Neural cell (in vitro differentiated cells): Measurements from ENCODE around the gene ELMO2. TPM values are rescaled to one million over a fixed set of nuclear protein-coding genes. Genes with fewer than 3 reads are reported as not detected.

Source experiments
- H2AFZ ChIP-seq: fragments of 200-600, 300-800 bp; sonication (generic), shearing (Covaris generic); 2 replicates; pipeline ENCODE4 v1.6.0; 2014; ENCODE audit warnings: low read depth, mild to moderate bottlenecking, antibody characterized with exemption, low read length, moderate library complexity
- H3F3A ChIP-seq: fragments of 200-600 bp; shearing (Covaris generic); 2 replicates; pipeline ENCODE4 v1.6.1; 2016; ENCODE audit warnings: mild to moderate bottlenecking, moderate library complexity, mixed read lengths, antibody characterized with exemption, low read length; ENCODE audit not compliant: insufficient read depth, poor library complexity, severe bottlenecking
- H3K27ac ChIP-seq: fragments of 200-600, 300-800 bp; sonication (generic), shearing (Covaris generic); 2 replicates; pipeline ENCODE4 v1.5.1; 2014; ENCODE audit warnings: mild to moderate bottlenecking, low read length, moderate library complexity
- H3K27me3 ChIP-seq: fragments of 300-800, 200-600 bp; sonication (generic), shearing (Covaris generic); 2 replicates; pipeline ENCODE4 v1.6.0; 2014; ENCODE audit warnings: mild to moderate bottlenecking, low read depth, low read length, moderate library complexity; ENCODE audit not compliant: insufficient read depth
- H3K36me3 ChIP-seq: fragments of 300-800, 200-600 bp; sonication (generic), shearing (Covaris generic); 2 replicates; pipeline ENCODE4 v1.5.1; 2014; ENCODE audit warnings: mild to moderate bottlenecking, antibody characterized with exemption, low read length, moderate library complexity; ENCODE audit not compliant: insufficient read depth
- H3K4me2 ChIP-seq: fragments of 300-800, 200-600 bp; sonication (generic), shearing (Covaris generic); 2 replicates; pipeline ENCODE4 v1.6.0; 2014; ENCODE audit warnings: mild to moderate bottlenecking, low read length
- H3K4me3 ChIP-seq: fragments of 300-800, 200-600 bp; sonication (generic), shearing (Covaris generic); 2 replicates; pipeline ENCODE4 v1.5.1; 2014; ENCODE audit warnings: mild to moderate bottlenecking, low read length, moderate library complexity
- H3K79me2 ChIP-seq: fragments of 200-600 bp; shearing (Covaris generic); replicated peaks from 2 replicates; pipeline ENCODE4 v1.6.0; 2014; ENCODE audit warnings: mild to moderate bottlenecking, low read length, moderate library complexity; ENCODE audit not compliant: insufficient read depth
- H3K9ac ChIP-seq: fragments of 300-800, 200-600 bp; sonication (generic), shearing (Covaris generic); 2 replicates; pipeline ENCODE4 v1.6.1; 2016; ENCODE audit warnings: mild to moderate bottlenecking, low read length, mixed read lengths
- H3K9me2 ChIP-seq: fragments of 200-600 bp; shearing (Covaris generic); 2 replicates; pipeline ENCODE4 v1.6.1; 2016; ENCODE audit warnings: mild to moderate bottlenecking, low read length, mixed read lengths; ENCODE audit not compliant: insufficient read depth
- H3K9me3 ChIP-seq: fragments of 200-600, 300-800 bp; sonication (generic), shearing (Covaris generic); 2 replicates; pipeline ENCODE4 v1.6.1; 2016; ENCODE audit warnings: mild to moderate bottlenecking, mixed run types, low read length, moderate library complexity, mixed read lengths
- H4K20me1 ChIP-seq: fragments of 200-600 bp; shearing (Covaris generic); 2 replicates; pipeline ENCODE4 v1.6.1; 2016; ENCODE audit warnings: mild to moderate bottlenecking, mixed run types; ENCODE audit not compliant: insufficient read depth
- EP300 ChIP-seq: fragments of 450-650 bp; conservative IDR thresholded peaks from 2 replicates; pipeline ENCODE4 v1.6.1; 2014; ENCODE audit warnings: antibody characterized with exemption, mild to moderate bottlenecking, moderate library complexity; ENCODE audit not compliant: poor library complexity, severe bottlenecking
- EZH2 ChIP-seq: fragments of 200-600, 300-800 bp; shearing (Covaris generic), sonication (generic); IDR thresholded peaks from 2 replicates; pipeline ENCODE4 v1.6.1; 2014; ENCODE audit warnings: antibody characterized with exemption, low read length, borderline replicate concordance, mild to moderate bottlenecking; ENCODE audit not compliant: insufficient read depth, poor library complexity, severe bottlenecking
- MXI1 ChIP-seq: fragments of 450-650 bp; conservative IDR thresholded peaks from 2 replicates; pipeline ENCODE4 v1.6.1; 2014; ENCODE audit warnings: antibody characterized with exemption, mild to moderate bottlenecking; ENCODE audit not compliant: poor library complexity, severe bottlenecking
- POLR2AphosphoS5 ChIP-seq: IDR thresholded peaks from 2 replicates; pipeline ENCODE4 v1.6.1; 2012
- RAD21 ChIP-seq: fragments of 450-650 bp; conservative IDR thresholded peaks from 2 replicates; pipeline ENCODE4 v1.6.1; 2014; ENCODE audit warnings: antibody characterized with exemption, mild to moderate bottlenecking, moderate library complexity
- SMC3 ChIP-seq: fragments of 450-650 bp; conservative IDR thresholded peaks from 2 replicates; pipeline ENCODE4 v1.6.1; 2014; ENCODE audit warnings: antibody characterized with exemption, mild to moderate bottlenecking, moderate library complexity; ENCODE audit not compliant: poor library complexity
- TAF1 ChIP-seq: IDR thresholded peaks from 2 replicates; pipeline ENCODE4 v1.6.1; 2012; ENCODE audit warnings: low read depth
- polyA plus RNA-seq: library from polyadenylated mRNA; depleted of rRNA; stranded (reverse); fragments of >200 nt; gene quantifications from 2 replicates; pipeline ENCODE4 v1.2.3, GENCODE V29; 2014
- TF ChIP-seq, protein P1 (sequence below): fragments of 450-650 bp; IDR thresholded peaks from 2 replicates; pipeline ENCODE4 v1.5.1; 2014; ENCODE audit warnings: antibody characterized with exemption, mild to moderate bottlenecking, moderate library complexity; ENCODE audit not compliant: poor library complexity, severe bottlenecking
- TF ChIP-seq, protein P2 (sequence below): IDR thresholded peaks from 2 replicates; pipeline ENCODE4 v1.6.1; 2012; ENCODE audit warnings: borderline replicate concordance

Gene ELMO2
- polyA plus RNA-seq, 1 donor from 2014 or later, result 72.0 TPM

DNA sequence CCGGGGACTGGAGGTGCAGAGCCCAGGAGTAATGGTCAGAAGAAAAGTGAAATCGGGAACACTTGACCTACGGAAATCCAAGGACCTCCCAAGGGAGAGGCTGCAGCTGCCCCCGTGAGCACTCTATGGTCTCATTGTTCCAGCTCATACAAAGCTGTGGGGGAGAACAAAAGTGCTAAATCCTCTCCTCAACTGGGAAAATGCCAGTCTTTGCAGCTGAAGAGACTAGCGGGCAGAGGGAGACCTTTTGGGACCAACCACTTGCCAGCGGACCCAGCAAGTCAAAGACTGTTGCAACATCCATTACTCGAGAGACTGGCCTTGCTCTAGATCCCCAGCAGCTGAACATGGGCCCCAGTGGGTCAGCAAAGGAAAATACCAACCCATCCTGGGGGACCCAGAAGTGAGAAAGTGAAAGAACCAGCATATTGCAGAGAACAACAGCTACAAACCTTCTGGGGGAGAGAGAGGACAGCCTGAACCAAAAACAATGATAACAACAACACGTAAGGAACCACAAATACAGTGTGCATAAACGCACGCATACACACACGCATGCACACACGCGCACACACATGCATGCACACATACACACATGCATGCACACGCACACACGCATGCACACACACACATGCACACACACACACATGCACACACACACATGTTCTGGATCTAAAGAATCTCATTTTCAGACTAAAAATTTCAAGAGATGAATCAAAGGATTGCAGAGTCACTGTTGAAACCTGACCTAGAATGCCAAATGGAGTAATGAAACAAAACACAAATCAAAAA, 24.7 kb upstream of the ELMO2 start:
- Histone ChIP-seq H3K79me2 (no peaks in the 10 kb centered on the region), H4K20me1 (no peaks in the 10 kb centered on the region), H3K36me3 (no peaks in the 10 kb centered on the region), H3F3A (no peaks in the 10 kb centered on the region), H3K4me3 (no peak overlapping the region), H3K27me3 (no peaks in the 10 kb centered on the region), H3K9ac (no peak overlapping the region), H3K9me3 (no peaks in the 10 kb centered on the region), H2AFZ (no peak overlapping the region), H3K4me2 (no peak overlapping the region), H3K27ac (no peak overlapping the region), H3K9me2 (no peaks in the 10 kb centered on the region)
- TF ChIP-seq, protein P1, sequence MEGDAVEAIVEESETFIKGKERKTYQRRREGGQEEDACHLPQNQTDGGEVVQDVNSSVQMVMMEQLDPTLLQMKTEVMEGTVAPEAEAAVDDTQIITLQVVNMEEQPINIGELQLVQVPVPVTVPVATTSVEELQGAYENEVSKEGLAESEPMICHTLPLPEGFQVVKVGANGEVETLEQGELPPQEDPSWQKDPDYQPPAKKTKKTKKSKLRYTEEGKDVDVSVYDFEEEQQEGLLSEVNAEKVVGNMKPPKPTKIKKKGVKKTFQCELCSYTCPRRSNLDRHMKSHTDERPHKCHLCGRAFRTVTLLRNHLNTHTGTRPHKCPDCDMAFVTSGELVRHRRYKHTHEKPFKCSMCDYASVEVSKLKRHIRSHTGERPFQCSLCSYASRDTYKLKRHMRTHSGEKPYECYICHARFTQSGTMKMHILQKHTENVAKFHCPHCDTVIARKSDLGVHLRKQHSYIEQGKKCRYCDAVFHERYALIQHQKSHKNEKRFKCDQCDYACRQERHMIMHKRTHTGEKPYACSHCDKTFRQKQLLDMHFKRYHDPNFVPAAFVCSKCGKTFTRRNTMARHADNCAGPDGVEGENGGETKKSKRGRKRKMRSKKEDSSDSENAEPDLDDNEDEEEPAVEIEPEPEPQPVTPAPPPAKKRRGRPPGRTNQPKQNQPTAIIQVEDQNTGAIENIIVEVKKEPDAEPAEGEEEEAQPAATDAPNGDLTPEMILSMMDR, result no peak
- TF ChIP-seq EP300 (no peak), POLR2AphosphoS5 (no peak), EZH2 (no peak), MXI1 (no peak), RAD21 (no peak), SMC3 (no peak), TAF1 (no peak)
- TF ChIP-seq, protein P2, sequence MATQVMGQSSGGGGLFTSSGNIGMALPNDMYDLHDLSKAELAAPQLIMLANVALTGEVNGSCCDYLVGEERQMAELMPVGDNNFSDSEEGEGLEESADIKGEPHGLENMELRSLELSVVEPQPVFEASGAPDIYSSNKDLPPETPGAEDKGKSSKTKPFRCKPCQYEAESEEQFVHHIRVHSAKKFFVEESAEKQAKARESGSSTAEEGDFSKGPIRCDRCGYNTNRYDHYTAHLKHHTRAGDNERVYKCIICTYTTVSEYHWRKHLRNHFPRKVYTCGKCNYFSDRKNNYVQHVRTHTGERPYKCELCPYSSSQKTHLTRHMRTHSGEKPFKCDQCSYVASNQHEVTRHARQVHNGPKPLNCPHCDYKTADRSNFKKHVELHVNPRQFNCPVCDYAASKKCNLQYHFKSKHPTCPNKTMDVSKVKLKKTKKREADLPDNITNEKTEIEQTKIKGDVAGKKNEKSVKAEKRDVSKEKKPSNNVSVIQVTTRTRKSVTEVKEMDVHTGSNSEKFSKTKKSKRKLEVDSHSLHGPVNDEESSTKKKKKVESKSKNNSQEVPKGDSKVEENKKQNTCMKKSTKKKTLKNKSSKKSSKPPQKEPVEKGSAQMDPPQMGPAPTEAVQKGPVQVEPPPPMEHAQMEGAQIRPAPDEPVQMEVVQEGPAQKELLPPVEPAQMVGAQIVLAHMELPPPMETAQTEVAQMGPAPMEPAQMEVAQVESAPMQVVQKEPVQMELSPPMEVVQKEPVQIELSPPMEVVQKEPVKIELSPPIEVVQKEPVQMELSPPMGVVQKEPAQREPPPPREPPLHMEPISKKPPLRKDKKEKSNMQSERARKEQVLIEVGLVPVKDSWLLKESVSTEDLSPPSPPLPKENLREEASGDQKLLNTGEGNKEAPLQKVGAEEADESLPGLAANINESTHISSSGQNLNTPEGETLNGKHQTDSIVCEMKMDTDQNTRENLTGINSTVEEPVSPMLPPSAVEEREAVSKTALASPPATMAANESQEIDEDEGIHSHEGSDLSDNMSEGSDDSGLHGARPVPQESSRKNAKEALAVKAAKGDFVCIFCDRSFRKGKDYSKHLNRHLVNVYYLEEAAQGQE, result no peak

DNA sequence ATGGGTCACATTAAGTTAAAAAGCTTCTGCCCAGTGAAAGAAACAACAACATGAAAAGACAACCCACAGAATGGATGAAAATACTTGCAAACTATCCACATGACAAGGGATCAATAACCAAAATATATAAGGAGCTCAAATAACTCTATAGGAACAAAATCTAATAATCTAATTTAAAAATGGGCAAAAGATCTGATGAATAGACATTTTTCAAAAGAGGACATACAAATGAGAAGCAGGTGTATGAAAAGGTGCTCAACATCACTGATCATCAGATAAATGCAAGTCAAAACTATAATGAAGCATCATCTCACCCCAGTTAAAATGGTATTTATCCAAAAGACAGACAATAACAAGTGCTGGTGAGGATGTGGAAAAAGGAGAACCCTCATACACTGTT, 21.0 kb upstream of the ELMO2 start:
- H3K9ac ChIP-seq, result no peak overlapping the region
- no peak overlapping the region for H3K4me2 ChIP-seq
- H3K36me3 ChIP-seq, result no peaks in the 10 kb centered on the region
- no peak for TF ChIP-seq EZH2
- no peaks in the 10 kb centered on the region for H4K20me1 ChIP-seq
- no peaks in the 10 kb centered on the region for H3K27me3 ChIP-seq
- no peak overlapping the region for H2AFZ ChIP-seq
- no peaks in the 10 kb centered on the region for H3K9me3 ChIP-seq
- no peak overlapping the region for H3K27ac ChIP-seq
- no peak overlapping the region for H3K4me3 ChIP-seq
- H3K9me2 ChIP-seq, result no peaks in the 10 kb centered on the region
- no peaks in the 10 kb centered on the region for H3K79me2 ChIP-seq
- no peaks in the 10 kb centered on the region for H3F3A ChIP-seq
